Chondrocyte (in vitro differentiated cells): ENCODE results near the gene HSPA6. TPM values are rescaled to one million over a fixed set of nuclear protein-coding genes. Genes with fewer than 3 reads are reported as not detected.
"Not testable (repeated sequence)": the region's sequence is repeated elsewhere in the genome, so short reads cannot be mapped to it uniquely, and the experiment has no call there.

ENCODE experiments used
- DNase-seq: peaks from one replicate; pipeline ENCODE4 v3.0.0; 2021; ENCODE audit warnings: mixed read lengths, low spot score
- H3K27ac Mint-ChIP-seq: one replicate; pipeline ENCODE4 v1.8.0; 2021; ENCODE audit warnings: mild to moderate bottlenecking, moderate library complexity, mixed read lengths; ENCODE audit not compliant: unreplicated experiment
- H3K27me3 Mint-ChIP-seq: 2 replicates; pipeline ENCODE4 v1.8.0; 2021; ENCODE audit warnings: low read depth, mixed read lengths
- H3K36me3 Mint-ChIP-seq: 2 replicates; pipeline ENCODE4 v1.8.0; 2021; ENCODE audit warnings: low read depth, mixed read lengths
- H3K4me1 Mint-ChIP-seq: 2 replicates; pipeline ENCODE4 v1.8.0; 2021; ENCODE audit warnings: low read depth, mild to moderate bottlenecking, mixed read lengths
- H3K4me3 Mint-ChIP-seq: one replicate; pipeline ENCODE4 v1.8.0; 2021; ENCODE audit warnings: mild to moderate bottlenecking, moderate library complexity, mixed read lengths; ENCODE audit not compliant: unreplicated experiment
- H3K9me3 Mint-ChIP-seq: 2 replicates; pipeline ENCODE4 v1.8.0; 2021; ENCODE audit warnings: low read depth, mixed read lengths
- total RNA-seq: library from RNA; stranded (reverse); gene quantifications from 3 replicates; pipeline ENCODE4 v1.2.1, GENCODE V29; 2021

The HSPA6 gene
- total RNA-seq, 1 donor from 2014 or later, result 0.75 TPM

DNA sequence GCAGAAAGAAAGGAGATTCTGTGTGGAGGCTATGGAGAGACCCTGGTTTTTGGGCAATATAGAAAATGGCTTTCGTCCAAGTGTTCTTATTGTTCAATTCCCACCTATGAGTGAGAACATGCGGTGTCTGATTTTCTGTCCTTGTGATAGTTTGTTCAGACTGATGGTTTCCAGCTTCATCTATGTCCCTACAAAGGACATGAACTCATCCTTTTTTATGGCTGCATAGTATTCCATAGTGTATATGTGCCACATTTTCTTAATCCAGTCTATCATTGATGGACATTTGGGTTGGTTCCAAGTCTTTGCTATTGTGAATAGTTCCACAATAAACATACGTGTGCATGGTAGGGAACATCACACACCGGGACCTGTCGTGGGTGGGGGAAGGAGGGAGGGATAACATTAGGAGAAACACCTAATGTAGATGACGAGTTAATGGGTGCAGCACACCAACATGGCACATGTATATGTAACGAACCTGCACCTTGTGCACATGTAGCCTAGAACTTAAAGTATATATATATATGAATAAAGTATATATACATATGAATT lies 14.7 kb downstream of the HSPA6 start:
- not testable (repeated sequence) for H3K27ac Mint-ChIP-seq, DNase-seq, H3K4me3 Mint-ChIP-seq, H3K9me3 Mint-ChIP-seq, H3K36me3 Mint-ChIP-seq, H3K4me1 Mint-ChIP-seq
- peaks cover 17% of the 10 kb centered on the region for H3K27me3 Mint-ChIP-seq

DNA sequence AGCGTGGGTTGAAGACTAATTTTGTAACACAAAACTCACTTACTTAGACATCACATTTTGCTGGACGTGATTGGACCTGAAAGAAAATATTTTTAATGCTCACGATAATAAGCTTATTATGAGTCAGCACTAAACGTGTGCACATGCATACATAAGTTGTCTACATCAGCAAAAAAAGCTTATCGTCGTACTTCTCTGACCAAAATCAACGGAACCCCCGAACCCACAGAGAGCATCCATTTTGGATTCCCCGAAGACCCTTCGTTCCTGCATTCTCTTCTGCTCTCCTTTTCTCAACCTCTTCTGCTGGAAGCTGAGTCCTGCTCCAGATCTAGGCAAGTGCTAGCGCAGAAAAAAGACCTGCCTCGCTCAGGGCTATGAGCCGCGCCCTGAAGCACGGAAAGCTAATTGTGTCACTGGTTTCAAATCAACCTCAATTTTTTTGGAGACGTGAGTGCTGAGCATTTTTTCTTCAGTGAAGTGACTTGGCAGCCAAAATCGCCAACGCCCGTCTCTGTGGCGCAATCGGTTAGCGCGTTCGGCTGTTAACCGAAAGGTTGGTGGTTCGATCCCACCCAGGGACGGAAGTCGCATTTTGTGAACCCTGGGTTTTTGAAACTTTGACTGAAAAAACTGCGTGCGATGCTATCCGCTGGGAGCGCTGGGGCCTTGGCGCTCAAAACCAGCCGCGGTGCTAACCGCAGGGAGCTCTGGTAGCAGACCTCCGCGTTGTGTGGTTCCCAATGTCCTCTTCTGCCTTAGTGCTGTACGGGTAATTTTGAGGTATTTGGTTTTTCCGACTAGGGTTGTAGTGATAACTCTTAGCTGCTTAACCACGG lies 15.6 kb downstream of the HSPA6 start:
- H3K9me3 Mint-ChIP-seq, DNase-seq, H3K4me1 Mint-ChIP-seq, H3K36me3 Mint-ChIP-seq: not testable (repeated sequence)
- Mint-ChIP-seq H3K4me3 (peak overlapping the region; percentile 95), H3K27me3 (peaks cover 17% of the 10 kb centered on the region), H3K27ac (peak overlapping the region; percentile 89)

DNA sequence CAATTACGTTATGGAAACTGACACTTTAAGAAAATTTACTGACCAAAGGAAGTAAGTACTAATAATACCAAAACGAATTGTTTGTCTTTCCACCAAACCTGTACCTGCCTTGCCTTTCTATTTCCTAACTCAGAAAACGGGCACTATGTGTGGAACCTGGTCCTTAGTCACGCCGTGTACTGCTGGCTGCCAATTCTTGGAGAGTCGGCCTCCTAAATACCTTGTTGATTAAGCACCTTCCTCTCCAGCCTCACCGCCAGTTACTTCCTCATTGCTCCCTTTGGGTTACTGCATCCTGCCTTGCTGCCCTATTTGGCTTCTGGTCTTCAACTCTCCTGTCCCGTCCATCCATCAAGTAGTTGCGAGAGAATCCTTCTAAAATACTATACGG lies 16.2 kb downstream of the HSPA6 start:
- not testable (repeated sequence) for H3K4me1 Mint-ChIP-seq, H3K27ac Mint-ChIP-seq, DNase-seq, H3K4me3 Mint-ChIP-seq, H3K36me3 Mint-ChIP-seq, H3K9me3 Mint-ChIP-seq
- peaks cover 20% of the 10 kb centered on the region for H3K27me3 Mint-ChIP-seq

DNA sequence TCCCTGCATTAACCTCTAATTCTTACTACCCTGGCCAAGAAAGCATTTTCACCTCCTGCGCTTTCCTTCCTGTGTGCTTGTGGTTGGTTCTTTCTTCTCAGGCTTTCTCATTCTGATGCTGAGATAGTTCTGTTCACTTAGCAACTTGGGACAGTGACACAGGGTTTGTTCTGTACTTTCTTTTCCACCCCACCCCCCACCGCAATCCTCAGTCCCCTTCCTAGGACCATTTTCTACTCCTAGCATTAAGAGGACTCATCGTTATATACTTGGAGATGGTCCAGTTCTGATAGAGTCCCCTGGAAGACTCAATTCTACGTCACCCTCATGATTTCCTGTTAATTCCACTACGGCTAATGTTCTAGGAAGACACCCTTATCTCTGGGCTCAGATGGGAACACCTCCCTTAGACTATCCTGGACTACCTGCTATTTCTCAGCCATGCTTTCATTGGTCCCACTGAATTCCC lies 17.8 kb downstream of the HSPA6 start:
- H3K27me3 Mint-ChIP-seq, result peaks cover 15% of the 10 kb centered on the region
- not testable (repeated sequence) for H3K4me3 Mint-ChIP-seq, H3K4me1 Mint-ChIP-seq, DNase-seq, H3K27ac Mint-ChIP-seq, H3K36me3 Mint-ChIP-seq, H3K9me3 Mint-ChIP-seq

DNA sequence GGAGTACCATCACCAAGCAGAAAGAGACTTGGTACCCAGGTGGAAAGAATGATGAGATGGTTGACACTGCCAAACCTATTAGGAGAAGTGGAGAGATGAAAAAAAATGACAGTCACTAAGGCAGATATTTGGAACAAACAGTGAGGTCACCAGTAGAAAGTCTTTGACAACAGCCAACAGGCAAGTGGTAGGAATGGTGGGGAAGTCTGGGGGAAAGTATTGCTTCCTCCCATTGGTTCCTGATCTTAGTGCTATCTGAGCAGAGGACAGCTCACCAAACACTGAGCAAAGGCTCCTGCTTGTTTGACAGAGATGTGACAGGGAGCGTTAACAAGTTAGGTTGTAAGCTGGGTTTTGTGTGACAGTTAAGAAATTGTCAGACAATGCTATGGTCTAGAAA lies 18.8 kb downstream of the HSPA6 start:
- H3K27ac Mint-ChIP-seq, H3K4me1 Mint-ChIP-seq, H3K9me3 Mint-ChIP-seq, DNase-seq, H3K36me3 Mint-ChIP-seq, H3K4me3 Mint-ChIP-seq: not testable (repeated sequence)
- H3K27me3 Mint-ChIP-seq, result peaks cover 15% of the 10 kb centered on the region

DNA sequence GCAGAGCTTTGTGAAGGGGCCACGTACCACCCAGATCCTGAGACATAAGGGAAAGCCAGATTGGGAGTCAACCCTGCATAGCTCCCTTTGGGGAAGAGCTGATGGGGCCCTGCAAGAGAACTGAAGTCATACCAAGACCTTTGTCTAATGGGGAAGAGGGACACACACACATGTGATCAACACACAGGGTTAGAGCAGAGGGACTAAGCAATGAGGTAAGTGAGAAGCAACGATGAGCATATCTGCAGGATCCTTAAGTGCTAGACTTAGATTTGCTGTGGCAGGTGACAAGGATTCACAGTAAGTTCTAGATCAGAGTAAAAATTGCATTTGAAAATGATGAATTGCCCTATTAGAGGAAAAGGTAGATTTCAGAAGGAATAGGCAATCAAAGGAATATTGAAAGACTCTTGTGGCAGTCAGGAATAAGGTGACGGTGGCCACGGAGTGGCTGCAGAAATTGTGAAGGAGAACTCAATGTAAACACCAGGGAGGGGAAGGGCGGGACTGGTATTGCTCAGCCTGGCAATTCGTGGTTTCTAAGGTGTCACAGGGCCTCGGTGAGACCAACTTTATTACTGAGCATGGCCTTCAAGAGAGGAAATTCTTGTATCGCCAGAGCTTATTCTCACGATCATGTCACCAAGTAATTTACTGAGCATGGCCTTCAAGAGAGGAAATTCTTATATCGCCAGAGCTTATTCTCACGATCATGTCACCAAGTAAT lies 20.8 kb downstream of the HSPA6 start:
- DNase-seq, H3K4me3 Mint-ChIP-seq, H3K27ac Mint-ChIP-seq, H3K36me3 Mint-ChIP-seq, H3K4me1 Mint-ChIP-seq, H3K9me3 Mint-ChIP-seq: not testable (repeated sequence)
- H3K27me3 Mint-ChIP-seq, result peaks cover 15% of the 10 kb centered on the region

DNA sequence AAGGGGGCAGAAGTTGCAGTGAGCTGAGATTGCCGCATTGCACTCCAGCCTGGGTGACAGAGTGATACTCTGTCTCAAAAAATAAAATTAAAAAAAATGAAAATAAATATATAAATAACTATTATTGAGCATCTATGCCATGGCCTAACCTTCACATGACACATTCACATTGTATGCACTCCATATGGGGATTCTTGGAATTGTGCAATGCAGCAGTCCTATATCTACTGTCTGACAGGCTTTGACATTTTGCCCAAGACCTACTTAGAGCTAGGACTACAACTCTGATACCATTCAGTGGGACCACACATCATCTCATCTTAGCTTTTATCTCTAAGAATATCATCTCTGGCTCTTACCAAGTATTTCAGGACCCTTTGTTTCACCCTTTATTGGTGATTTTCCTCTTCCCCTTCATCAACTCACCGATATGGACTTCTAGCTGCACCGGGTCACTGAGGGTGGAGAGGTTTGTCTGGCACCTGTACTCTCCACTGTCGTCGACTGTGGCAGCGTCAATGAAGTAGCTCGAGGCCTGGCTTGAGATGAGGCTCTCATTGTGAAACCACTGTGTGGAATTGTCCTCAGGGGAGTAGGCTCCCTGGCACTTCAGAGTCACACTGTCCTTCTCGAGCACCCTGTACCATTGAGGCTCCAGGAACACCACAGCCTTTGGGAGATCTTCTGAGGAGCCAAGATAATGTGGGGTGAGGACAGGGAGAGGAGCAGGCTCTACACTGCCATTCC lies 23.8 kb downstream of the HSPA6 start:
- DNase-seq, H3K4me3 Mint-ChIP-seq, H3K9me3 Mint-ChIP-seq, H3K27ac Mint-ChIP-seq, H3K4me1 Mint-ChIP-seq, H3K27me3 Mint-ChIP-seq, H3K36me3 Mint-ChIP-seq: not testable (repeated sequence)

DNA sequence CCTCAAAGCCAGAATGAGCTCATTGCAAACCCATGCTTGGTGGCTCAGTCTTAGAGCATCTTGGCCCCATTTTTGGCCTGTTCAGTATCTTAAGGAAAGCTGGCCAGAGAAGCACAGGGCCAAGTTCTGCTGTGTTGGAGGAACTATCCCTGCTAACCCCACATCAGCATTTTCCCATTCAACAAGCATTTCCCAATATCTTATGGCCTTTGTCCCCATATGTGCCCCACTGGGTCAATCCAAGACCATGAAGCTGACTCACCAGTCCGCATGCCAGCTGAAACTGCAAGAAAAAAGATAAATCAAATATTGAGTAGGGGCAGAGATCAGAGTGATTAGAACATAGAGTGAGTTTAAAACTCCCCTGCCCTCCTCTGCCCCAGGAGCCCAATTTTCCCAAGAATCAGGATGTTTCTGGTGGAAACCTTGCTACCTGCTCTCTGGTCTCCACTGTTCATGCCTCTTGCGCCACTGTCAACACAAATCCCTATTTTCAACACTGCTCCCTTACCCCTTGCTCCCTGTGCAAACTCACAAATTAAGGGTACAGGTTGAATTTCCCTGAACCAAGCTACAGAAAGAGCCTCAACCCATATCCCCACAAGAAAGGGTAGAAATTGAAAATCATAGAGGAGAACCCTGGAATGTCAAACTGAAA lies 24.5 kb downstream of the HSPA6 start:
- not testable (repeated sequence) for H3K27ac Mint-ChIP-seq, H3K4me3 Mint-ChIP-seq, H3K27me3 Mint-ChIP-seq, H3K36me3 Mint-ChIP-seq, H3K9me3 Mint-ChIP-seq, H3K4me1 Mint-ChIP-seq, DNase-seq
